ENCODE measurements around the gene TBC1D2.
"Not testable (repeated sequence)": the region's sequence is repeated elsewhere in the genome, so short reads cannot be mapped to it uniquely, and the experiment has no call there.

The TBC1D2 gene

GRCh38 chr9:98275159-98275558 is 19.7 kb upstream of the TBC1D2 start:
- DNase-seq (ENCODE audit: extremely low read depth in 1 of 2, low read depth in 1 of 2): no peak

GRCh38 chr9:98272083-98272482 is 16.6 kb upstream of the TBC1D2 start:
- DNase-seq (ENCODE audit: extremely low read depth in 1 of 2, low read depth in 1 of 2): no peak

- DNase-seq (ENCODE audit: extremely low read depth in 1 of 2, low read depth in 1 of 2): no peak
Measured at GRCh38 chr9:98271479-98271878, 16.0 kb upstream of the TBC1D2 start.

GRCh38 chr9:98270284-98270683 is 14.8 kb upstream of the TBC1D2 start:
- not testable (repeated sequence) for DNase-seq (ENCODE audit: extremely low read depth in 1 of 2, low read depth in 1 of 2)

- DNase-seq (ENCODE audit: extremely low read depth in 1 of 2, low read depth in 1 of 2): not testable (repeated sequence)
Measured at GRCh38 chr9:98269652-98270051, 14.2 kb upstream of the TBC1D2 start.

GRCh38 chr9:98267556-98267955 is 12.1 kb upstream of the TBC1D2 start:
- not testable (repeated sequence) for DNase-seq (ENCODE audit: extremely low read depth in 1 of 2, low read depth in 1 of 2)

- DNase-seq (ENCODE audit: extremely low read depth in 1 of 2, low read depth in 1 of 2): no peak
Measured at GRCh38 chr9:98264516-98264915, 9.1 kb upstream of the TBC1D2 start.

- peak; percentile 30 to 77 for DNase-seq (ENCODE audit: extremely low read depth in 1 of 2, low read depth in 1 of 2)
Measured at GRCh38 chr9:98263482-98264357, 8.3 kb upstream of the TBC1D2 start.

GRCh38 chr9:98263080-98263479 is 7.6 kb upstream of the TBC1D2 start:
- DNase-seq (ENCODE audit: extremely low read depth in 1 of 2, low read depth in 1 of 2): no peak

GRCh38 chr9:98262056-98262455 is 6.6 kb upstream of the TBC1D2 start:
- no peak for DNase-seq (ENCODE audit: extremely low read depth in 1 of 2, low read depth in 1 of 2)

GRCh38 chr9:98260635-98261034 is 5.2 kb upstream of the TBC1D2 start:
- no peak for DNase-seq (ENCODE audit: extremely low read depth in 1 of 2, low read depth in 1 of 2)

GRCh38 chr9:98259791-98260190 is 4.3 kb upstream of the TBC1D2 start:
- no peak for DNase-seq (ENCODE audit: extremely low read depth in 1 of 2, low read depth in 1 of 2)

GRCh38 chr9:98256756-98257155 is 1.3 kb upstream of the TBC1D2 start:
- no peak for DNase-seq (ENCODE audit: extremely low read depth in 1 of 2, low read depth in 1 of 2)

GRCh38 chr9:98255061-98255577 is 330 bp downstream of the TBC1D2 start:
- DNase-seq (ENCODE audit: extremely low read depth in 1 of 2, low read depth in 1 of 2): no peak

- no peak for DNase-seq (ENCODE audit: extremely low read depth in 1 of 2, low read depth in 1 of 2)
Measured at GRCh38 chr9:98254228-98255060, 1.0 kb downstream of the TBC1D2 start.

GRCh38 chr9:98253565-98253964 is 1.9 kb downstream of the TBC1D2 start:
- DNase-seq (ENCODE audit: extremely low read depth in 1 of 2, low read depth in 1 of 2): no peak

GRCh38 chr9:98251551-98251950 is 3.9 kb downstream of the TBC1D2 start:
- DNase-seq (ENCODE audit: extremely low read depth in 1 of 2, low read depth in 1 of 2): no peak

GRCh38 chr9:98249771-98250170 is 5.7 kb downstream of the TBC1D2 start:
- DNase-seq (ENCODE audit: extremely low read depth in 1 of 2, low read depth in 1 of 2): no peak

GRCh38 chr9:98248737-98249474 is 6.5 kb downstream of the TBC1D2 start:
- DNase-seq (ENCODE audit: extremely low read depth in 1 of 2, low read depth in 1 of 2): no peak

GRCh38 chr9:98247831-98248657 is 7.4 kb downstream of the TBC1D2 start:
- DNase-seq (ENCODE audit: extremely low read depth in 1 of 2, low read depth in 1 of 2): no peak

Data from stimulated activated CD8-positive, alpha-beta memory T cell treated with anti-CD3 and anti-CD28 coated beads, Interleukin-7, amount 100 ng/mL, for 48 hours (primary cell).